Colonic mucosa (tissue), 4 donors: ENCODE measurements around the gene EPHA2. TPM values are rescaled to one million over a fixed set of nuclear protein-coding genes. Genes with fewer than 3 reads are reported as not detected.

ENCODE experiments used
- DNase-seq: peaks from one replicate; pipeline ENCODE4 v3.0.0-alpha.2; 2020
- H3K27ac ChIP-seq: fragments of 200-600 bp; one replicate; pipeline ENCODE4 v1.8.0; 2021
- H3K27me3 ChIP-seq: fragments of 200-600 bp; one replicate; pipeline ENCODE4 v1.8.0; 2021
- H3K36me3 ChIP-seq: fragments of 200-600 bp; one replicate; pipeline ENCODE4 v1.8.0; 2021
- H3K4me1 ChIP-seq: fragments of 200-600 bp; one replicate; pipeline ENCODE4 v1.8.0; 2021; ENCODE audit warnings: mild to moderate bottlenecking
- H3K4me3 ChIP-seq: fragments of 200-600 bp; one replicate; pipeline ENCODE4 v1.8.0; 2021
- H3K9ac ChIP-seq, 2 donors: one replicate each; pipeline ENCODE4 v1.7.0; 2013; ENCODE audit warnings: control low read depth in 2 of 2, low read depth in 2 of 2, low read length in 2 of 2
- H3K9me3 ChIP-seq: fragments of 200-600 bp; one replicate; pipeline ENCODE4 v1.8.0; 2021
- CTCF ChIP-seq: fragments of 200-600 bp; IDR thresholded peaks from one replicate; pipeline ENCODE4 v1.8.0; 2022; ENCODE audit warnings: antibody characterized with exemption, mild to moderate bottlenecking
- intact Hi-C: fragments of 100-400 bp; cut with DNase I; formaldehyde crosslinking; loops from one replicate; pipeline ENCODE4 v1.14.1; 2022
- total RNA-seq, 2 donors: library from RNA; stranded (reverse); fragmentation: NEBNext Ultra II Directional in 1 of 2; extraction: Animal tissue kit (Norgen Biotek cat#: 25700) in 1 of 2; gene quantifications; one replicate each; pipeline ENCODE4 v1.2.1, GENCODE V29; 2021
- donor health status: healthy.
- donor health status: DM: no; HTN: no; CAD: no.
- donor health status: DM: no; HTN: no; CAD: no.

The EPHA2 gene
- total RNA-seq, 2 donors from 2014 or later: 15.7 to 40.8 TPM

GRCh38 chr1:16176653-16177052 is 20.8 kb upstream of the EPHA2 start:
- Histone ChIP-seq H3K27me3 (no peaks in the 10 kb centered on the region), H3K4me1 (peaks cover 30% of the 10 kb centered on the region), H3K9me3 (no peaks in the 10 kb centered on the region), H3K36me3 (no peaks in the 10 kb centered on the region), H3K4me3 (no peak overlapping the region), H3K9ac (peak overlapping the region; percentile 15 to 70), H3K27ac (peak overlapping the region; percentile 66)
- intact Hi-C loops: loop anchor here (2.0 kb wide), 1 partner anchor 22 kb away; no protein-coding TSS in a partner anchor
- DNase-seq: peak; percentile 22
- no peak for TF ChIP-seq CTCF

GRCh38 chr1:16175610-16176553 is 20.0 kb upstream of the EPHA2 start:
- DNase-seq: peak; percentile 89
- Histone ChIP-seq H3K9ac (peak overlapping the region; percentile 24 to 70), H3K4me1 (peaks cover 30% of the 10 kb centered on the region), H3K36me3 (no peaks in the 10 kb centered on the region), H3K27ac (peak overlapping the region; percentile 66), H3K27me3 (no peaks in the 10 kb centered on the region), H3K9me3 (no peaks in the 10 kb centered on the region), H3K4me3 (no peak overlapping the region)
- TF ChIP-seq CTCF: no peak
- intact Hi-C loops: loop anchor here (2.0 kb wide), 1 partner anchor 21 kb away; no protein-coding TSS in a partner anchor

- DNase-seq: no peak
- H3K27ac ChIP-seq: peak overlapping the region; percentile 66
- H3K9ac ChIP-seq: peak overlapping the region in 1 of 2 donors; percentile 79
- peaks cover 30% of the 10 kb centered on the region for H3K4me1 ChIP-seq
- no peaks in the 10 kb centered on the region for H3K9me3 ChIP-seq
- no peak overlapping the region for H3K4me3 ChIP-seq
- intact Hi-C loops: no loop called here
- no peaks in the 10 kb centered on the region for H3K27me3 ChIP-seq
- H3K36me3 ChIP-seq: no peaks in the 10 kb centered on the region
- no peak for TF ChIP-seq CTCF
These were observed 19.2 kb upstream of the EPHA2 start for GRCh38 chr1:16174886-16175598.

GRCh38 chr1:16174261-16174868 is 18.5 kb upstream of the EPHA2 start:
- H3K9ac ChIP-seq: peak overlapping the region; percentile 25 to 79
- H3K27ac ChIP-seq: peak overlapping the region; percentile 93
- H3K9me3 ChIP-seq: no peaks in the 10 kb centered on the region
- no peak overlapping the region for H3K4me3 ChIP-seq
- DNase-seq: no peak
- H3K4me1 ChIP-seq: peaks cover 30% of the 10 kb centered on the region
- no peaks in the 10 kb centered on the region for H3K36me3 ChIP-seq
- H3K27me3 ChIP-seq: no peaks in the 10 kb centered on the region
- intact Hi-C loops: no loop called here
- no peak for TF ChIP-seq CTCF
